IPS-NIHi7 (cell line): ENCODE results near the gene SENP1.
"Not testable (repeated sequence)": the region's sequence is repeated elsewhere in the genome, so short reads cannot be mapped to it uniquely, and the experiment has no call there.

ENCODE experiments used
- DNase-seq: peaks from one replicate; pipeline ENCODE4 v3.0.0; 2012; ENCODE audit warnings: mixed read lengths; ENCODE audit errors: extremely low spot score

Gene SENP1

DNA sequence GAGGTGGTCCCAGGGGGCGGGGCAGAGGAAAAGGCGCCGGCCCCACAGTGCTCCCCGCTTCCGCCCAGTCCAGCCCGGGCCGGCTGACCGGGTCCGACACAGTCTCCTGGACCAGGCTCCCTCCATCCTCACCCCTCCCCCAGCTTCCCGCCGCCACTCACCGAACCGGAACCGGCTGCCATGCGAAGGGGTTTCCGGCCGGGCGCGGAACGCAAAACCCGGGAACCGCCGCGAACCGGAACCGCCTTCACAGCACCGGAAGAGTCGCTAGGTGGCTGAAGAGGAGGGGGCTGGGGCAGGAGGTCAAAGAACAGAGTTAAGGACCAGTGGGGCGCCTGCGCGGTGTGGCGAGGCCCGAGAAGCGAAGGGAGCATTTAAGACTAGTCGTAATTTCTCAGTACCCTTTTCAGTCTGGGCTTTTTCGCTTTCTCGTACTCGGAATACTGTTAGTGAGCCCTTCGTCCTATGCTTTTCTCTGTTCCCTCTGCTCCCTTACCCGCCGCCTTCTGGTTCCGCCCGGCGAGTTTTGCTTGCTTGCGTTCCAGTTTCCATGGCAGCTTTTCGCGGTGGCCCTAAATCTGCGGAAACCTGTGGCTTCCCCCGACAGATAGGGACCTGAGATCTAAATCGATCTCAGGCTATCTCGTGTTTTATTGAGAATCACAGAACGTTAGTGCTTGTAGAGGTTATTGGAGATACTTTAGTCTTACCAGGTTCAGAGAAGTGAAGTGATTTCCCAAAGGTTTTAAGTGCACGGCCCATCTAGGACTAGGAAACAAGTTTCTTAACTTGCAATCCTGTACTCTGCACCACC, at the start of gene SENP1:
SENP1 (minus strand) TSS at position 213 of the 814 bp plus-strand sequence. CDS start 4,607 bp downstream, outside the sequence.
- peak; percentile 88 for DNase-seq

DNA sequence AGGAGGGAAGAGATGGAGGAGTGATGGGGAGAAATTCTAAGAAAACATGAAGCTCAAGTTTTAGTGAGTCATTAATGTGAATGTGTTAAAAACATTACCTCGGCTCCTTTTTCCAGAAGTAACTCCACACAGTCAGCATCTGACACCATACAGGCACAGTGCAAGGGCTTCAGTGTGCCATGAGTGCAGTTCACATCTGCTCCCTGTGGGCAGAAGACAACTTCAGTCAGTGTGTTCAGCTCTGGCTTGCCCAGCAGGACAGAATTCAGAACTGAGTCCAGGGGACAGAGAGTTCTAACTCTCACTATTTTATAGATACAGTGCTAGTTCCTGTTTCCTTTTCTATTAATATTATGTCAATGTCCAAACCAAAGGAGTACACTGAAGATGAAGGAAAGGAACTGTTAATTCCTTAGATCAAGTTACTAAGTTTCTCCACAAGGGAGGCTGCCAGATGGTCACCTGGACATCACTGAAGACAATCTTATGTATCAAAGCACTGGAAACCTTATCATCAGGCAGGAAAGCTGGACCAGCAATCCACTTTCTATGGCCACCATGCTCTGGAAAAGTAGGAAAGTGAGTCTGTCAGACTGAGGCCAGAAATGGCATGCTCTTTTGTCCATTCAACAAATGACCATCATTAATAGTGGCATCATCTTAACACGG, 45.4 kb upstream of the SENP1 start:
- DNase-seq, result no peak

DNA sequence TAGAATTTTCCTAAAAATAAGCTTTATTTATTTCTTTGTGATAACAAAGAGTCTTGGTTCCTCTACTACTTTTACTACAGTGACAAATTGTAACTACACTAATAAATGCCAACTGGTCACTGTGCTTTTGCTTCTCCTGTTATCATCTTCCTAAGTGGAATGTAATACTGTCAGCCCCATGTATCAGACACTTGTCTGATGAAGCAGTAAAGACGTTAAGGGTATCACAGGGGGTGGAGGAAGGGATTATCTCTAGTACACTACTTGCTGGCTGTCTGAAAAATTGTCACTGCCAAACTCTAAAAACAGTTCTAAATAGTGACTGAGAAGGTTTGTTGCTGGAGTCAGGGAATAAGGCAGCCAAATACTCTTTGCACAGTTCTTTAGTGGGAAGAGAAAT, 40.1 kb upstream of the SENP1 start:
- no peak for DNase-seq

GRCh38 chr12:48143898-48144297, 38.0 kb upstream of the SENP1 start:
- peak; percentile 18 for DNase-seq

DNA sequence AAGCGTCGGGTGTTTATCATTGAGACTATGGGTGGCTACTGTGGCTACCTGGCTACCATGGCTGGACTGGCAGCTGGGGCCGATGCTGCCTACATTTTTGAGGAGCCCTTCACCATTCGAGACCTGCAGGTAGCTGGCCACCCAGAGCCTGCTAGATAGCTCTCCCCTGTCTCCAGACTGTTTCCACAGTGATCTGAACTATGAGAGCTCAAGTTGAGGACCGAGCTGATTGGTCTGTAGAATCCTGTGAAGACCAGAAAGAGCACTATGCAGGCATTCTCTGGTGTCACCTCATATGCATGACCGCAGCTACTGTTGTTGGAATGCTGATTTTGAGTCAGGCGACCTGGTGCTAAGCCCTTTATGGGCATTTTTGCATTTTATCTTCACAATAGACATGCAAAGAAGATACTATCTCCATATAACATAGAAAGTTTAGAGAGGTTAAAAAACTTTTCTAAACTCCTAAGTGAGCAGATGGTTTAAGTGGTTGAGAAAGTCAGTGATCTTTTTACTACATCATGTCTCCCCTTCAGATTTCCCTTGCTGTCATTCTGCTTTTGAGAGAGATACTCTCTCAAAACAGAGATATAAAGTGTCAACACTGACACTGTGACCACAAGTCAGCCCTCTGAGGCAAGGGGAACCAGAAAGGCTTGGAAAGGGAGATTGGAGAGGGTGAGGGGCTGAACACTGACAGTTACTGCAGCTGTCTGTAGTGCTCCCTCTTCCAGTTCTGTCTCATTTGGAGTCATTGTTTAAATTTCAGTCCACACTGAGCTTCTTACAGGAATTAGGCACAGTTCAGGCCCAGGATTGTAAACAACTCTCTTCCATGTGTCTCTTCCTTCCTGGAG, 37.2 kb upstream of the SENP1 start:
- DNase-seq, result peak; percentile 38

- no peak for DNase-seq
Observed at GRCh38 chr12:48135027-48135426, 29.1 kb upstream of the SENP1 start.

DNA sequence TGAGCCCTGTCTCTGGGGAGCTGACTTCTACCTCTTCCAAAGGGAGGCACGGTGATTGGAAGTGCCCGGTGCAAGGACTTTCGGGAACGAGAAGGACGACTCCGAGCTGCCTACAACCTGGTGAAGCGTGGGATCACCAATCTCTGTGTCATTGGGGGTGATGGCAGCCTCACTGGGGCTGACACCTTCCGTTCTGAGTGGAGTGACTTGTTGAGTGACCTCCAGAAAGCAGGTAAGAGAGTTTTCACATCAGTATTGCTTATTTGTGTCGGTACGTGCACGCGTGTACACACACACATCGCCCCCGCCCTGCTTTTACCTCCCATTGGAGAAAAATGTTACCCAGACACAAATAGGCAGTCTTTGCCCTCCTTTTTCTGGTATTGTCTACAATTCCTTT, 26.9 kb upstream of the SENP1 start:
- DNase-seq, result no peak

DNA sequence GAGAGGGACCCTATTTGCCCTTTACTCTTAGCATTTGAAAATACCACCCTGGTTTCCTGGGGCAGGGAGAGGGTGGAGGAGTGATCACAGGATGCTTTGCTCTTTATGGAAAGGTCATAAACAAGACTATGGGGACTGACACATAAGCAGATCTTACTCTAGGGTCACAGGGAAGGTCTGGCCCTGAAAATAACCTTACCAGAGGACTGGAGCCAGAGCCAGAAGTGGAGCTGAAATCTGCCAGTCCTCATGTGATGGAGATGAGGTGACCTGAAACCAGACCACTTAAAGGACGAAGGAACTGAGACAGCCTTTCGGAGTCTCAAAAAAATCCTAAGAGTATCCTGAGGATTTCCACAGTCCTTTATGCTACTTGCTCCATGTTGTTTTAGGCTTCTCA, 25.6 kb upstream of the SENP1 start:
- DNase-seq, result no peak

- DNase-seq, result no peak
Observed at GRCh38 chr12:48129376-48129775, 23.5 kb upstream of the SENP1 start.

DNA sequence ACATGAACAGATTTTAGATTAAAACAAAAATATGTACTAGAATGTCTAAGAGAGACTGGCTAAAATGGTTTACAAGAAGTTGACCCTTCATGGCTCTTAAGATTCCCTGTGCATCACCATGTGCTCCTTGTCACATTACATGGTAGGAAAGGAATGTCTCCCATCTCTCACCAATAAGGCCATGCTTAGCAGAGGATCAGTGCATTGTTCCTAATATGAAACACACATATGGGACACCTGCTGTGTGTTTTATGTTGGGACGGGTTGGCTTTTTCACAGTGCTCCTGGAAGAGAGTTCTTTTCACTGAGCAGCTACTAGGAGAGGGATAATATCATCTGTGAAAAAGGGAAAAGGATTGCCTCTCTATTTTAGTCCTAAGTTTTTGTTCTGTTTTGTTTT, 22.9 kb upstream of the SENP1 start:
- no peak for DNase-seq

- no peak for DNase-seq
Observed at GRCh38 chr12:48126953-48127630, 21.2 kb upstream of the SENP1 start.

GRCh38 chr12:48125985-48126384, 20.1 kb upstream of the SENP1 start:
- no peak for DNase-seq

DNA sequence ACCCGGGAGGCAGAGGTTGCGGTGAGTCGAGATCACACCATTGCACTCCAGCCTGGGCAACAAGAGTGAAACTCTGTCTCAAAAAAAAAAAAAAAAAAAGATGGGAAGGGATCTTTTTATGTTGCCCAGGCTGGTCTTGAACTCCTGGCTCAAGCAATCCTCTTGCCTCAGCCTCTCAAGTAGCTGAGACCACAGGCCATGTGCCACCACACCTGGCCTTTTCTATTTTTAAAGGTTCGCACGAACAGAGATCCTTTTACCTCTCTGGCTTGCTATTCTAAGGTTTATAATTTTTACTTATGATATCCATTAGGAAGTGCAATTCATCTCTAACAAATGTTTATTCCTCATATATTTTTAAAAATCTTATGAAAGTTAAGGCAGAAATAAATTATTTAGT, 19.7 kb upstream of the SENP1 start:
- not testable (repeated sequence) for DNase-seq

GRCh38 chr12:48123169-48123568, 17.3 kb upstream of the SENP1 start:
- DNase-seq, result no peak

DNA sequence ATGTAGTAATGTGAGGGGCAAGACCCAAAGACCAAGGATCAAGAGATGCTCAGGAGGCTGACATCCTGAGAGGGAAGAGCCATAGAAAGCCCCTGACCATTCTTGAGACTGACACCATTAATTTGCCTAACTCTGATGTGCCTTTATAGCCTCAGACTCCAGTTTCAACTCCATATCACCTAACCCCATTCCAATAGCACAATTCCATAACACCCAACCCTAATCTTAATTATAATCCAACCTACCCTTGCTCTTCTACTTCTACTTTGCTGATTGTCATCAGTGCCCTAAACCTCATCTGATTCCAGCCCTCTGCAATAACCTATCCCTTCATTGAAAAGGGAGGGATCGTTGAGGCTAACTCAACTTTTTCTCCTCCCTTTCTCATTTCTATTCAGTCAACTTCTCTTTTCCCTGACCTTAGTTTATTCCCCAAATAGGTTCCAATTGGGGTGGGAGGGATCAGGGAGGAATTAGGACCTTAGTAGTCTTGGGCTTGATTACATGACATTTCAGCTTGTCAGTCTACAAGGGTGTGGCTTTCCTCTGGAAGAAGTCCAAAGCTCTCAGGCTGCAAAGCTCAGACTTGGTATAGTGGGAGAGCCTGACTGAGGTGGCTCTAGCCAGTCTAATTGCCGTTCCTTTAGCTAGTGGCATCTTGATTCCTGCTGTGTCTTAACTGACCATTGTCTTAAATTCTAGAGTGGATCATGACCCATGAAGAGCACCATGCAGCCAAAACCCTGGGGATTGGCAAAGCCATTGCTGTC, 16.4 kb upstream of the SENP1 start:
- no peak for DNase-seq

DNA sequence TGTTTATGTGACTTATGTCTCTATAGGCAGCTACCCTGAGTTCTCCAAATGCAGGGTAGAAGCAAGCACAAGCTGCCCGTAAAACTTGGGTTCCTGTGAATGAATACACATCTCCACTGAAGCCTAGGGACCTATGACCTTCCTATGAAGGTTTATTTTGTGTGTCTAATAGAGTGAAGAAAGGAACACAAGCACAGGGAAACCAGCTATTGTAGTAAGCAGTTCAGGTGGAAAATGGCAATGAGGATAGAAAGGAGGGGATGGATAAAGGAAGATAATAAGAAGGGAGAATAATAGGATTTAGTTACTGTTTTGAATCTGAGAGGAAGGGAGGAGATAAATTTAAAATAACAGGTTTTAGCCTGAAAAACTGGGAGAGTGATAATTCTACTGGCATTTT, 15.6 kb upstream of the SENP1 start:
- no peak for DNase-seq

DNA sequence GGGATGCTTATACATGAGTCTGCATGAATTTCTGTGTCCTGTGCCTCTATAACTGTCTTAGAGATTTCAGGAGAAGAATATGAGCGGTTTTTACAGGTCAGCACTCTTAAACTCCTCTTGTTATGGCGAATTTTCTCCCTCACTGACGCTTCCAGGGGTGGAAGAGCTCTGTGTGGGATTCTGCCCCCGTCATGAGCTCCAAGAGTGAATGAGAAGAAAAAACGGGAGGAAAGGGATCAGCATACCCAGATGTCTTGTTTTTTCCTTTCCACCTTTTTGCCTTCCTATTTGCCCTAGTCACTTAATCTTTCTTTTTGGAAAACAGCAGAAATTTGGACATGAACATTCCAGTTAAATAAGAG, 13.9 kb upstream of the SENP1 start:
- DNase-seq, result peak; percentile 20

- DNase-seq, result peak; percentile 97
Observed at GRCh38 chr12:48119078-48119833, 13.4 kb upstream of the SENP1 start, which contains the start of gene PFKM. PFKM (plus strand) TSS chr12:48119364; CDS start chr12:48122775, 3,411 bp downstream.

DNA sequence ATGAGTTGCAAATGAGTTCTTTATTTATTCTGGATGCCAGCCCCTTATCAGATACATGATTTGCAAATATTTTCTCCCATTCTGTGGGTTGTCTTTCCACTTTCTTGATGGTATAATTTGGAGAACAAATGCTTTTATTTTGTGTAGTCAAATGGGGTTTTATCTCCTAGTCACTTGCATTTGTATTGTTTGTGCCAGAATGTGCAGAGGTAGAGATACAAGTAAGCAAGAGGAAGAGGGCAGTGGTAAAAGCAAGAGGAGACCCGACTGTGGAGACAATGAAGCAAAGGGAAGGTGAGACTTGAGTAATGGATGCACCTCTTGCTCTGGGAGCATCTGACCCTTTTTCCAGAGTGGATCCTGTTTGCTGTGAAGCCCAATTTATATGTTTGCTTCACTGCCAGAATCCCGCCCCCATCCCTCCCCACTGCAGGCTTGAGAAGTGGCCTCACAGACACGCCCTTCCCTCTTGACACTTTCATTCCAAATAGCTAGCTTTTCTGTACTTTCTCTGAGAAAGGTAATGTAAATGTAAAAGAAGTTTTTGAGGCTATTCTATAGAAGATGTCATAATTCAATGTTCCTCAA, 12.5 kb upstream of the SENP1 start:
- no peak for DNase-seq

DNA sequence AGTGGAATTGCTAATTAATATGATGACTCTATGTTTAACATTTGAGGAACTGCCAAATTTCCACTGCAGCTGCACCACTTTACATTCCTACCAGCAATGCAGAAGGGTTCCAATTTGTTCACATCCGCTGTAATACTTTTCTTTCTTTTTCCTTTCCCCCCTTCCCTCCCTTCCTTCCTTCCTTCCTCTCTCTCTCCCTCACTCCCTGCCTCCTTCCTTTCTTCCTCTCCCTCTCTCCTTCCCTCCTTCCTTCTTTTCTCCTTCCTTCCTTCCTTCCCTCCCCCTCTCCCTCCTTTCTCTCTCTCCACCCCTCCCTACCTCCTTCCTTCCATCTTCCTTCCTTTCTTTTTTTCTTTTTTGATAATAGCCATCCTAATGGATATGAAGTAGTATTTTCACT, 10.1 kb upstream of the SENP1 start:
- DNase-seq, result no peak
